DMS53 treated with DMSO at 0.1 percent for 48 hours (cell line): ENCODE results near the gene CLOCK.

Experiments used
- DNase-seq: peaks from one replicate; lab custom pipeline; 2025; ENCODE audit not compliant: unreplicated experiment; lab: John Stamatoyannopoulos, UW

Gene CLOCK

DNA sequence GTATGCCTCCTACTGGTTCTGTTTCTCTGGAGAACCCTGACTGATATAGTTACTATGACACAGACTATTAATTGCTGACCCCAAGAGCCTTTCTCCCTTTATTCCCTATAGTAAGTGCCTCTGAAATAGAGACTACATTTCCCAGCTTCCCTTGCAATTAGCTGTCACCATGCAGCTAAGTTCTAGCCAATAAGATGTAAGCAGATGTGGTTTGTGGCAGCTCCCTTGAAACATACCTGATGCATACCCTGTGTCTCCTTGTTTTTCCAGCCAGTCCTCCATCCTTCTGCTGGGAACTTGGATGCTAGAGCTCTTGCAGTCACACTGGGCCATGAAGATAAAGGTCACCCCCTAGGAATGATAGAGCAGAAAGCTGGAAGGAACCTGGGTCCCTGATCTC lies 160.6 kb downstream of the CLOCK start:
- peak; percentile 5 for DNase-seq

GRCh38 chr4:55385201-55385649 lies 161.5 kb downstream of the CLOCK start:
- no peak for DNase-seq

DNA sequence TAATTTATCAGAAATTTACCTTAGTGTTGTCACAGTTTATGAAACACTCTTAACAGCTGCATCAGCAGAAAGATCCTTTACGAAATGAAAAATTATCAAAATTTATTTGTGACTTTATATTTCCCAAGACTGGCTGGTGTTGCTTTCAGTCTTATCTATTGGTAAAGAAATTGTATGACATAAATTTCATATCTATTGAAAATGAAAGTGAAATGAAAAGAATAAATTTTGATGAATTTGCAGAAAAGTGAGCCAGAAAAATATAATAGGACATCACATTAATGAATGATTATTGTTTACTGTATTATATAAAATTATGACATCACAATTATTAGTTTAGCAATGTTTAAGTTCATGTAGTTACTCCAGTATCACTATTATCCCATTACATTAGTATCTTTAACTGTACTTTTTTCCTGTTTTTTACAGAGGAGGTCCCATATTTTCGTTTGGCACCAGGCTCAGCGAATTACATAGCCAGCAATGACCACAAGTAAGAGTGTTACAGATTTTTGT lies 164.2 kb downstream of the CLOCK start:
- no peak for DNase-seq

DNA sequence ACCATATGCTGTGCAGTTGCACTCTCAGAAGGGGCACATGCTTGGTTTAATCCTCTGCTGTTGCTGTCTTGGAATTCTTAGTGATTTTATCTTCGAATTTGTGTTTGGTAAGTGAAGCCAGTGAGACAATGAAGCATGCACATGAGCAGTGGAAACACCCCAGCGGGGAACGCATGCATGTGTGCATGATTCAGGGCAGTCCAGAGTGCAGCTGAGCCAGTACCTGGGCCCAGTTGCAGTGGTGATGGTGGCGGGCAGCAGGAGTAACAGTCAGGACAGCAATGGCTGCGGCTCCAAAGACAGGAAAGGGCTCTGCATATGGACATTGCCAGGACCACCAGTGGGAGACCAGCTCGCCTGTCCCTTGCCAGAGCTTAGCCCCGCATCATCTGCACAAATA lies 165.2 kb downstream of the CLOCK start:
- no peak for DNase-seq

DNA sequence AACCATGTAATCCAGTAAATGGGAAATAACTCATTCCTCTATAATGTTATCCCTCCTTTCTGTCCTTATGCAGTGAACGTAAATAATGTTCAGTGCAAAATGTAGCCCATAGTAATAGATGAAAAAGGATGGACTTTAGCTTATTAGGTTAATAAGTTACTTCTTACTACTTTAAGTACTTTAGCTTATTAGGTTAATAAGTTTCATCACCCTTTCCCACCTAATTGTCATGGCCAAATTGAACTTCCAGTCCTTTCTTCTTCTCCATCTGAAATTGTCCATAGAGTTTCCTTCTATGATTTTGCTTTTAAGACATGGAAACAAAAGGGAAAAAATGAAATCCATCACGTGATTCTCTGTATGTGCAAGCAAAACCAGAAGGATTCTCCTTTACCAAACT lies 166.1 kb downstream of the CLOCK start:
- no peak for DNase-seq

DNA sequence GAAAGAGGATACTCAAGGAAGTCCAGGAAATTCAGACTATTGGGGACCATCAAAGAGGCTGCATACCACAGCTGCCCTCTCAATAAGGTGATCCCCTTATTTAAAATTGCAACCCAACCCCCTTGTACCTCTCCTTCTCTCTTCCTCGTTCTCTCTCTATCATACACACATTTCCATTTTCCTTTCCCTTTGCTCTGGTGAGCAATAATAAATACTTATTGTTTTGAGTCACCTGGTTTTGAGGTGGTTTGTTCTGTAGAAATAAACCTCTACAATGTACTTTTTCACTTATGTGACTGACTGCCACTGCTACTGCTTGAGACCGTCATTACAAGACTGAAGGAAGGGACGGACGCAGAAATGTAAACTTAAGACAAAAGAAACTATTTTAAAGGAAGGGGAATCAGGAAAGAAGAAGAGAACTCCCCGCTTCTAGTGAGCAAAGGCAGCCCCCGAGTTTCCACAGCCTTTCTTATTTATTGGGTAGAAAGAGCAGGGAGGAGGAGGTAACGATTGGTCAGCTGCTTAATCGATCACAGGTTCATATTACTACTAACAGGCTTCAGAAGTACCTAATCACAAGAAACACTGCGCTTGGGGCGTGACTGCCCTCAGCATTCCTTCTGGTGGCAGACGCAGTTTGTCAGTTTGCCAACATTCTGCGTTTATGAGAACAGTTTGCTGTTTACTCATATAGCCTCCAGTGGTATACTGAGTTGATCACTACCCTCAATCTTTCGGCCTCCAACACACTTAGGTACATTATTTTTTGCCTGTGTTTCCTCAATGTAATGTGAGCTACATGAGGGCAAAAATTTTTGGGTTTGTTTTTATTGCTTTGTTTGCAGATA lies 167.9 kb downstream of the CLOCK start:
- no peak for DNase-seq
